LHCN-M2 (cell line): ENCODE measurements around the gene PCSK6. TPM values are rescaled to one million over a fixed set of nuclear protein-coding genes. Genes with fewer than 3 reads are reported as not detected.

Experiments
- DNase-seq: peaks from one replicate; pipeline ENCODE4 v3.0.0-alpha.2; 2012; ENCODE audit warnings: low read depth
- total RNA-seq: library from RNA; depleted of rRNA; stranded (reverse); fragments of >200 nt; gene quantifications from 2 replicates; pipeline ENCODE4 v1.2.3, GENCODE V29; 2014

Gene PCSK6
- total RNA-seq, 1 experiment from 2014 or later, result 0.52 TPM

DNA sequence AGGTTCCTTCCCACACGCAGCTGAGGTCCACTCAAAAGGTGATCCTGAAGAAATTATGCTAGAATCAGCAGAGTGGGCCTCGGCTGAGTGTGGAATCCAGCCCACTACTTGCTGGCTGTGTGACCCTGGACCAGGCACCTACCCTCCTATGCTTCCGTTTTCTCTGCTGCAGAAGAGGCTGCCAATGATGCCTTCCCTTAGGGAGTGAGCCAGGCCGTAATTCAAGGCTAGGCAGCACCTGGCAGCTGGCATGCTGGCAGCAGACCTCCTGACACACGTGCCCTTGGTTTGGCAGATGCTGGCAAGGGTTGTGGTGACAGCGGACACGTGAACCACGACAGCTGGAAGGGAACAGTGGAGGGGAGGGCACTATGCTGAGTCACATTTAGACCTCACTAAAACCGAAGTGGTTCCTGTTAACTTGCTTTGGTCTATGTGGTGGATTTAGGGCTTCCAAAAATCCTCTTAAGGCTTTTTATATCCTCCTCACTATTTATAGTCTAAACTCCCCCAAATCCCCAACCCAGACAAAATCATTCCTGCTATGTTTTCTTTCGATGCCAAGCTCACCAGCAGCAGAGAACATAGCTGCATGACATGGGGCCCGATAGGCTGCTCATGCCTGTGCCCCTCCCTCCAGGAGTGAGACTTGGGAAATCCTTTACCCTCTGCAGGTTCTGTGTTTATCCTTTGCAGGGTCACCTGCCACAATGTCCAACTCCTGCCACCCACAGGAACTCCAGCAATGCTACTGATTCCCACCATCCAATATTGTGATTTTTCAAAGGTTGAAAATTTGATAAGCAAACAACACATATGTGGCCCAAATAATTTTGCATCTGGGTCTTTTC lies 10.6 kb upstream of the PCSK6 start:
- DNase-seq, result peak; percentile 95

DNA sequence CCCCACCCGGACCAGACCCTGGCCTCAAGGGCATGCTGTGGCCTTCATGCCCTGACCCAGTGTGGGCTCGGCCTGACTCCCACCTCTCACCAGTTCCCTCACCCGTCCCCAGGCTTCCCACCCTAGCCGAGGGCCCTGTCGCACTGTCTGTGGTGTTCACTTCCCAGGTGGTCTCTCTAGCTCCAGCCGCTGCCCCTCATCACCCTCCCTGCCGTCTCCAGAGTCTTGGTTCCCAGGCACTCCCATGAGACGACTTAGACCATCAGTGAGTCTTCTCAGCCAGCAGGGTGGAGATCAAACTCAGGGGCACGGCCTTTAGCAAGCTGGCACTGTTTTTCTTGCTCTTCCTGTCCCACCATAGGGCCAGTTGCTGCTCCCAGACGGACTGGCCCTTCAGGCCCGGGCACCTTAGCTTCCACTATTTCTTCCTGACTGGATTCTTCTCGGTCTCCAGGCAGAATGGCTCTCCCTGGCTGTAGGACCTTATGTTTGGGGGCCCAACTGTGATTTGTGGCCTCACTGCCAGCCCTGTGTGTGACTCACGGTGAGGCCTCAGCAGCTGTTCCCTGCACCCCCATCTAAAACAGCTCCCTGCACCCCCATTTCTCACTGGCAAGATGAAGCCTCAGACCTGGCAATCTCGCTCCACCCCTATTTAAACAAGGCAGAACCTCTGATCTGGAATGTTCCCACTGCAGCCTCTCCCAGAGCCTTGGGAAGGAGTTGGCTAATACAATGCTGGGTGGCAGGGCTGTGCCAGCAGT lies 9.4 kb upstream of the PCSK6 start:
- peak; percentile 73 for DNase-seq

DNA sequence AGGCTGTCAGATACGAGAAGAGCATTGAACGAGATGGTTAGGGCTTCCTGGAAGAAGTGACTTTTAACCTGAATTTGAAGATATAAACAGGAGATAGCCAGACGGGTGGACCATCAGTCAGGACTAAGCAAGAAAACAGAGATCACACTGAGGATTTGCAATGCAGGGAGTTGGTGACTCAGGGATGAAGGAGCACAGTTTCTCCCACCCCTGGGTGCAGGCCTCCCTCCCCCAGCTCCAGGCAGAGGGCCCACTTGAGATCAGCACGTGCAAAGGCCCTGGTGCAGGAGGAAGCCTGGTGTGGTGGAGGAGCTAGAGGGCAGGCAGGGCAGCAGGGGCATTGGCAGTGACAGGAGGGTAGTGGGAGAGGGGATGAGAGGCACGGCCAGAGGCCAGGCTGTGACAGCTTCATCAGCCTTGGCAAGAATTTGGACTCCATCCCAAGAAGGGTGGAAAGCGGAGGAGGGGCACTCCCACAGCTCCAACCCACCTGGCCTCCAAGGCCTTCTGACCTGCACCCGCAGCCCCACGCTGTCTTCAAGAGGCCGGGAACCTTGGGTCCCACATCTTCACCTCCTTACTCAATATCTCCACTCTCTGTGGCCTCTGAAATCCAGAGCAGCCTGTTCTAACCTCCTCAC lies 8.7 kb upstream of the PCSK6 start:
- no peak for DNase-seq

DNA sequence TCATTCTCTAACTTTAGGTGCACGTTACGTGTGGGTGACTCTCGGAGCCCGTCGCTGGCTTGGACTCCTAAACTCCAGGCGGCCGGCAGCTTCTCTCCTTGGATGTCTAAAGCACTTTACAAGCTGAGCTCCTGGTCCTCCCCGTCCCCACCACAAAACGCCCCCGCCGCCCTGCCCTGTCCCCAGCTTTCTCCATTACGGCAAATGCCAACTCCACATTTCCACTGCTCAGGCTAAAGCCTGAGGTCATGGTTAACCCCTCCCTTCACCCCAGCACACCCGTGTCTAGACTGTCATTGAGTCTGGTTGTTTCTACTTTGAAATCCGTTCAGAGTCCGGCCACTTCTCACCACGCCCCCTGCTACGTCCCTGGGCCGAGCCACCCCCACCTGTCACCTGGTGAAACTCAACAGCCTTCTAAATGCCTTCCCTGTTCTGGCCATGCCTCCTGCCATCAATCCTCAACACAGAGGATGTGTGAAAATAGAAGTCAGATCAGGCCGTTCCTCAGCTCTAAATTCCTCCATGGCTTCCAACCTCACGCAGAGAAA lies 8.1 kb upstream of the PCSK6 start:
- no peak for DNase-seq

DNA sequence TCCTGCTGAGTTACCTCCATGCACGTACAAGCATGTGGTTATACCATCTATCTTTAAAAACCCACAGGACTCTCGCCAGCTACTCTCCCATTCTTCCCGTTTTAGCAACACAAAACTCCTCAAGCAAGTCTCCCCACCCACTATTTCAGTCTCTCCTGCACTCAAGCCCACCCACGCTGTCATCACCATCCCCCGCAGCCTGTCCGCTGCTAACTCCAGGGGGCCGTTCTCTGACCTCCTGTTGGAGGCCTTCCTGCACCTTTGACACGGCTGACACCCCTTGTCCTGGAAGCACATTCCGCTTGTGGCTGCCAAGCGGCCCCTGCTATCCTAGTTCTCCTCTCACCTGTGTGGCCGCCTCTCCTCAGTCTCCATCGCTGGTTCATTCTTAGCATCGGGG lies 7.5 kb upstream of the PCSK6 start:
- DNase-seq, result no peak

DNA sequence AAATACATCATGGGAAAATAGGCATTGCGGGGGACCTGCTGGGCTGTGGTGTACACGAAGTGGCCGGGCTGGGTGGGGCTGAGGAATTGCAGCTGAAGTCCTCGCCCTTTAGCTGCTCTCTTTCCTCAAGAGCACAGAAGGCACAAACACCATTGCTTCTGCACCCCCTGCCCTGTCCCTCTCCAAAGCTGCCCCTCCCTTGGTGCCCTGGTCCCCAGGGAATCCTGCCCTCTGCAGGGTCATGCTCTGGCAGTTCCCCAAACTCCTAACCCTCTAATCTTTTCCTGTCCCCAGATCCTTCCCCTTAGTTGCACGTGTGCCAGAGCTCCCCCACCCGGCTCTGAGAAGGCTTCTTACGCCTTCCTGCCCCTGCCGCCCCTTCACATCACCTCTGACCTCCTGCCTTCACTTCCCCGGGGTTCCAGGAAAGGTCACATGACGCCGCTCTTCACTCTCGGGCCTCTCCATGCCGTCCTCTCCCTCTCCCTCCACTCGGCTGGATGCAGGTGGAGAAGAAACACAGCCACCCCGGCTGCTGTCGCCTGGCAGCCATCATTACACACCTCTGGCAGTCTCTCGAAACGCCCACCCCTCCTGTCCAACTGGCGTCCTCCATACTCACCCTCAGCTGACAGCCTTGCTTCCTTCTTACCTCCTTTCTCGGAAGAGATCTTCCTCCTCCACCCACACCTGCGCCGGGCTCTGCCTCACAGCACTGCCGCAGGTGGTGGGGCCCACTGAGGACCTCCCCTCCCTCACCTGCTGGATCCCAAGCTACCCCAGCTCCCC lies 6.9 kb upstream of the PCSK6 start:
- DNase-seq, result no peak

DNA sequence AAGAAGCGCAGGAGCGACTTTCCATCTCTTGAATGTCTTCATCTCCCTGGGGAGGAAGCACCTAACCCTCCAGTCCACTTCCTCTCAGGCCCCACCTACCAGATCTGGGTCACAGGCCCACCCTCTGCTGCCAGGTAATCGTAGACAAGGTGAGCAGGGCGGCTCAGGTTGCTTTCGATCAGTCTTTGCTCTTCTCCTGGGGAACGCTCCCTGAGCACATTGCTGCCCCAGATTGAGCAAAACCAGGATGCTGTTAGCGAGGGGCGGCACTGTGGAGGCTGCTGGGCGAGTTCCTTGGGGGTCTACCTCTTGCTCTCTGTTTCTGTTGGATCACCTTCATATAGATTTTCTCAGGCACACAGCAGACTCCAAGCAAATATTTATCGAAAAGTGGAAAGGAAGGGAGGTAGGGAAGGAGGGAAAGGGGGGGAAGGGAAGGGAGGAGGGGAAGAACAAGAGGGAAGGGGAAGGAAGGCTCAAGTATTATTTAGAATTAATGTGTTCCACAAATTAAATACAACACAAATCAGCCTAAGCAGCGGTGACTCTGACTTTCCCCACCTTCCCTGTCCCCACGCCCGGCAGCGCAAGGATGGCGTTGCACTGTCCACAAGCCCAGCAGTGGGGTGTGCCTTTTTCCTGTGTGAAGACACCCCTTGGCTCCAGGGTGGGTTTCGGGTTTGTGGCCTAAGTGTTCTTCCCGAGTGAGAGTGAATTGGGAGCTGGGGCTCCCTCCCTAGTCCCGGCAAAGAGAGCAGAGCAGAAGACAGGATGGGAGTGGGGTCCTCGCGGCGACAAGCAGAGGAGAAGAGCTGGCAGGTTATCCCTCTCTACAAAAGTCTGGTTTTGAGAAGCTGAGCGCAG lies 6.1 kb upstream of the PCSK6 start:
- DNase-seq, result no peak

DNA sequence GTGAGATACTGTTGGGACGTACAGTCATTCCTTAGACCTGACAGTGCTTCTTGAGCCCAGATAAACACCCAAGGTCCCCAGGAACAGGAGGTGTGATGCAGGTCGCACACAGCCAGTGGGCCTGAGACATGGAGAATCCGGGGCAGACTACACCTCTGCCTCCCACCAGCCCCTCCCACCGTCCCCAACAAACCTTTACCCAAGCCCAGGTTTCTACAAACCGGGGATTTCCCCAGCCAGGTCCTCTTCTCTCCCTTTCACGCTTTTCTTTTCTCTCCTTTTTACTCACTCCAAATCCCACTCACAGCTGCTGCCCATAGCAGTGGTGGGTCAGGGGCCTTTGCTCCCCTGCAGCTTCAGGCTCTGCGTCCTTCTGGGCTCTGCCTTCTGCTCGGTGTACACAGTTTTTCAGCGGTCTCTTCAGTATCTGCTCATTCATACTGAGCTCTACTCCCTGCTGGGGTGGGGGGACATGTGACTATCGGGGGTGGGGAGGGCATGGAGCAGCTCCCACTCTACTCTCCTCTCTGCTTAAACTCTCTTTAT lies 4.8 kb upstream of the PCSK6 start:
- no peak for DNase-seq

DNA sequence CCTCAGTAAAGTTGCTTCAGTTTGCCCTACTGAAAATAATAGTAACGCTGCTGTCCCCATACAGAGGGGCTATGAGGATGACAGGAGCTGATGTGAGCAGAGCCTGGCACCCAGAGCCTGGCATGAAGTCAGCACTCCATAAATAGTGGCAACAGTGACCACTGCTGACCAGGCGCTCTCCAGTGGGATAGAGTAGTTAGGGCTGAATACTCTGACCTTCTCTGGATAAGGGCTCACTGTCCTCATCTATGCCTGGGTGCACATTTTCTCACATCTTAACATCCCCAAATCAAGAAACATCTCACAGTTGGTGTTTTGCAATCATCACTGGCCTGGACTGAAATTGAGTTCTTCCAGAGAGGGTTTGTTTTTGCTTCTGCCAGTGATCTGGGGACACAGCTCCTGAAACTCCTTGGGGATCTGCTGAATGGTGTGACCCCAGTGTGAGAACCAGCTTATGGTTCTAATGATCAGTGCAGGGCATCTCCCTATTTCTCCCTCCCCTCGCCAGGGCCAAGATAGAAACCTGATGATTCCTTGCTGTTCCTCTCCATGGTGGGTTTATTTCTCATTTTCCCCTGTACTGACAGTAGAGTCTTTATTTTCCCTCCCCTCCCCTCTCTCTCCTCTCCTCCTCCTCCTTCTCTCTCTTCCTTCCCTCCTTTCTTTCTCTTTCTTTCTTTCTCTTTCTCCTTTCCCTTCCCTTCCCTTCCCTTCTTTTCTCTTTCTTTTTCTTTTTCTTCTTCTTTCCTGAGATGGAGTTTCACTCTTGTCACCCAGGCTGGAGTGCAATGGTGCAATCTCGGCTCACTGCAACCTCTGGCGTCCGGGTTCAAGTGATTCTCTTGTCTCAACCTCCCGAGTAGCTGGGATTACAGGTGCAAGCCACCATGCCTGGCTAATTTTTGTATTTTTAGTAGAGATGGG lies 3.5 kb upstream of the PCSK6 start:
- DNase-seq, result no peak

DNA sequence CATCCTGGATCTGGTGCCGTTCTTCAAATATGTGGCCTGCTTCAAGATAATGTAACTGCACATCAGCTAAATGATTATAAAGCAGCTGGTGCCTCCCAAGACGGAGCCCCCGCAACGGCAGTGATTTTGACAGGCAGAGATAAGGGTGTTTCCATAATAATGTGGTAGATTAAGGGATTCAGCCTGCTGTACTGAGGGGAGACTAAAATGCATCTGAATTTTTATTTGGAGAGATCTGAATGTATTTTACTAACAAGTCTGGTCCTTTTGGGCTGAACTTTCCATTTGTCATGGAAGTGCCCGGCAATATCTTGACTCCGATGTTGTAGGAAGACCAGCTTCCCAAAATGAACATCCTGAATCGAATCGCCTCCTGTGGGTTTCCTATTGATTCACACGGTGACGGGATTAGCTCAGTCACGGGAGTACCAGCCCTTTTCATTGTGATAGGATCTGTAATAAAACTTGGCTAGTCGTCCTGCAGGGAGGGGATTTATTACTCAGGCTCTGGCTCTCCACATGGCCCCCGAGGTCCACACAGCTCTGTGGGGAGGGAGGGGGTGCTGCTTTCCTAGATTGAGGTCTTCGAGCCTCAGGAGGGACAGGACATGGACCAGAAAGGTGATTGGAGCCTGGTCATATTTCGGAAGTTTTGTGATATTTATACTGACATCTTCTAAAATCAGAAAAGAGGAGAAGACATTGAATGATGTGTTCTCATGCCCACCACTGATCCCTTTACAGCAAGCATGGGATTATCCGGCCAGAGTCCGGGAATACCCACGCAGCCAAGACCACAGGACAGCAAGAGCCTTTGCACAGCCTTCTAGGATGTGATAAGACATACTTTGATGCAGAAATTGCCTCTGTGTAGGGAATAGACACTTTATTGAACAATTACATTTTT lies 2.5 kb upstream of the PCSK6 start:
- no peak for DNase-seq

DNA sequence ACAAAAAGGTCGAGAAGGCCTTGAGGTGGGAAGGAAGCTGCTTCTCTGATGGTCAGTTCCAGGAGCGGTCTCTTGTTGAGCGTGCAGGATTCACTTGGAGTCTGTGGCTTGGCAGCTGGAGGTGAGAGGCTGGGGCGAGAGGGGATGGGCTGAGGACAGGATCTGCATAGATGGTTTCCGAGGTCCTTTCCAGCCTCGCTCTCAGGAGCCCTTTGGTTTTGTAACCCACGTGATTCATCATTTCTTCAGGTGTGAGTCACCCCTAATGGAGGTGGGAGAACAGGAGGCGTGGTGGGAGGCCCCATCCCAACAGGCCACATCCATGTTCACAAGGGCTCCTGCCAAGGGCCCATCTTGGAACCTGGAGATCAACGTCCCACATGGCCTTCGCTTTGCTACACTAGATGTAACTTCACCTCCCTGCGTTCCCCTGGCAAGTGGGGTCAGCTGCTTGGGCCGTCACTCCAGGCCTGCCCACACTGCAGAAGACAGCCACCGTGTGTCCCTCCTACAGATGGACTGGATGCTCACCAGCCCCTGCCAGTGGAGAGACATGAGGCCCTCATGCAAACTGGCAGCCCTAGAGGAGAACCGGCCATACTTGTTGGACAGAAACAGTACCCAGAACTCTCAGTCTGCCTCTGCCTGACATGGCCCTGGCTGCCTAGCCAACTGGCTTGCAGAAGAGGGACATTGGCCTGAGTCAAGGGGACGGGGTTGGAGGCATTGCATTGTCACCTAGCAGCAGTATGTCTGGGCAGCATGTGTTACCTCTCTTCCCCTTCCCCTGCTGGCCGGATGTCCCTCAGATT lies 1.6 kb upstream of the PCSK6 start:
- DNase-seq, result no peak

DNA sequence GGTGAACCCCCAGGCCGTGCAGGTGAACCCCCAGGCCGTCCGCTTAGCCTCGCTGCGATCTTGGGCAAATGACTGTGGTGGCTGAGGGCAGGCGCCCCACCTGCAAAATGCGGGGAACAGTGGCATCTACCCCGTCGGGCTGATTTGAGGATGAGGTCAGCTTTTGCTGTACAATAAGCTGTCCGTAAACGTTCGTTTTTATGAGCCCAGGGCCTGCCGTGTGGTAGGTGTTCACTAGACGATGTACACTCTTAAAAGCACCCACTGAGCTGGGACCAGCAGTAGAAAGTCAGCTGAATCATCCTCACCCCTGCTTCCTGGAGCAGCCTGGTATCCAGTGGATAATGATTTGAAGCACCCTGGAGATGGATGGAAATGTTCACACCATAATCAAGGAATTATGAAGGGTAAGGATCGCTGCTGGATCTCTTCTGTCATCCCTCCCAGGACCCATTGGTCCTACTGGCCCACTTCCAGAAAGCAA lies 943 bp upstream of the PCSK6 start:
- DNase-seq, result no peak

DNA sequence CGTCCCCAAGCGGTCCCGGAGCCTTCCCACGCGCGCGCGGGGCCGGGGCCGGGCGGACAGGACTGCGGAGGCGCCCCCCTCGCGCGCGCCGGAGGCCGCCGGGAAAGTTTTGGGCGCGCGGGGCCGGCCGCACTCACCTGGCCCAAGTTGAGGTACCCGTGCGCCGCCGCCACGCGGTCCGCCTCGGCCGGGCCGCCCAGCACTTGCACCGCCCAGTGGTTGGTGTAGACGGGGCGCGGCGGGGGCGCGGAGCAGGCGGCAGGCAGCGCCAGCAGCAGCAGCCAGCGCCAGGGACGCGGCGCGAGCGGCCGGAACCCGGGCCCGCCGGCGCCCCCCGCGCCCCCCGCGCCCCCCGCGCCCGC lies 289 bp downstream of the PCSK6 start:
- DNase-seq, result no peak

DNA sequence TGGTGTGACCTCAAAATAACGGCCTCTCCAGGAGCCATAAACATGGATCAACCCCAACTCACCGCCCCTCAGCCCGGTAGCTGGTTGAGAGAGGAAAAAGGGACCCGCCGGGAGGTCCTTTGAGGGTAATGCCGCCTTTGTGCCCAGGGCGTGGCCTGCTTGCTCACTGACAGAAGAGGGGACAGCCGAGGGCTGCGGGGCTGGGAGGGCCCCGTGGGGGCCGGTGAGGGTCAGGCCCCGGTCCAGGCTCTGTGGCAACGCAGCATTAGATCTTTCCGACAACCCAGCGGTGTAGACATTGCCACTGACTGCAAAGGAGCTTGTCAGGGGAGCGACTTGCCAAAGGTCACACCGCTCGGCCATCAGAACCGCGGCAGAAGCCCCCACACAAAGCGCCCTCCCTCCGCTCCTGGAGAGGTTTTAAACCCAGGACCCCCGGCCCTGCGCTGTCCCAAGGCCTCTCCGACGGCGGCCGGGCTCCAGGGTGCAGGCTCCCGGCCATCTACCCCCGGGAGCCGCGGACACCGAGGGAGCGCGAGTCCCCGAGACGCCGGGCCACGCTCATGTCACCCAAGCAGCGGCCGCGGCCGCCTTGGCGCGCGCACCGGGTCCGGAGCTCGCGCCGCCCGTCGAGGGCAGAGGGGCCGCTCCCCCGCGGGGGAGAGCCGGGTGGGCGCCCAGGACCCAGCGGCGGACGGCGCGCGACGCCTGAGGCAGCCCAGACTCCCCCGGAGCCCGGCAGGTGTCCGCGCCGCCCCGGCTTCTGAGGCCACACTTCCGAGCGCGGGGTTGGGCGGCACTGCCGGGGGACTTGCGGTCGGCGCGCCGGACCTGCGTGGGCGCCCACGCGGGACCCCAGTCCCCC lies 975 bp downstream of the PCSK6 start:
- no peak for DNase-seq

DNA sequence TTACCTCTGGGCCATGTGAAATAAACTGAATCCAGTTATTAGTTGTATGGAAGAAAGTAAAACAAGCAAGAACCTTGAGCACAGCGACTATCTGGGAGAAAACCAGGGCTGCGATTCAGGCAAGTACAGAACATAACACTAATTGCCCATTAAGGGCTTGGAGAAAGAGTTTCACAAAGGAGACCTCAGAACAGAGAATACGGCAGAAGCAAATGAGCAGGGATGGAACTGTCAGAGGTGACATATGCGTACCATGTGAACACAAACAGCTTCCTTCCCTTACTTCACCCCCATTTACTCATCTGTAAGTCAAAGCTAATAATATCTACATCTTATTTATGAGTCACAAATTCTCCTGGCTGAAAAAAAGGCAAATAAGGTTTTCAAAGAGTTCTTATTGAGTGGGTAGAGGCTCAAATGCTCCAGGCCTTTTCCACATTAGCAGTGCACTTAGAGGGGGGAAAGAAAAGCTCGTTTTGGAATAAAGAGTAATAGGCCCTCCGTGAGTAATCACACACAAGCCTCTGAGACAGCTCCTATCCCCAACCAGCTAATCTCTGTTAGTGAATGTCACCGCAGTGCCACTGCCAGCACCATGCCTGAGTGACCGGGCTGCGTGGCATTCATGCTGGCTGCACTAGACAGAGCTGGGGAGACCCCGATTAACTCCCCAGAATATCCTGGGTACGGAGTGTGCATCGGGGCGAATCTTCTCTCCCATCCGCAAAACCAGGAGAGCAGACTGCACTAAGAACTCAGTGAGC lies 2.6 kb downstream of the PCSK6 start:
- DNase-seq, result no peak
